Measurements from ENCODE around the gene RNF220.

- TF ChIP-seq, protein P1, sequence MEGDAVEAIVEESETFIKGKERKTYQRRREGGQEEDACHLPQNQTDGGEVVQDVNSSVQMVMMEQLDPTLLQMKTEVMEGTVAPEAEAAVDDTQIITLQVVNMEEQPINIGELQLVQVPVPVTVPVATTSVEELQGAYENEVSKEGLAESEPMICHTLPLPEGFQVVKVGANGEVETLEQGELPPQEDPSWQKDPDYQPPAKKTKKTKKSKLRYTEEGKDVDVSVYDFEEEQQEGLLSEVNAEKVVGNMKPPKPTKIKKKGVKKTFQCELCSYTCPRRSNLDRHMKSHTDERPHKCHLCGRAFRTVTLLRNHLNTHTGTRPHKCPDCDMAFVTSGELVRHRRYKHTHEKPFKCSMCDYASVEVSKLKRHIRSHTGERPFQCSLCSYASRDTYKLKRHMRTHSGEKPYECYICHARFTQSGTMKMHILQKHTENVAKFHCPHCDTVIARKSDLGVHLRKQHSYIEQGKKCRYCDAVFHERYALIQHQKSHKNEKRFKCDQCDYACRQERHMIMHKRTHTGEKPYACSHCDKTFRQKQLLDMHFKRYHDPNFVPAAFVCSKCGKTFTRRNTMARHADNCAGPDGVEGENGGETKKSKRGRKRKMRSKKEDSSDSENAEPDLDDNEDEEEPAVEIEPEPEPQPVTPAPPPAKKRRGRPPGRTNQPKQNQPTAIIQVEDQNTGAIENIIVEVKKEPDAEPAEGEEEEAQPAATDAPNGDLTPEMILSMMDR (IDR thresholded peaks at IDR 0.05) = no peak
- TF ChIP-seq POLR2A (IDR thresholded peaks at IDR 0.05) = no peak
- TF ChIP-seq EP300 (IDR thresholded peaks at IDR 0.05; ENCODE audit: low read depth) = no peak
- TF ChIP-seq POLR2AphosphoS5 (IDR thresholded peaks at IDR 0.05) = no peak
Measured at GRCh38 chr1:44417351-44418021, 12.4 kb downstream of the RNF220 start.
